GM12875 (cell line): ENCODE data around the gene ARHGEF17.

Experiments used
- H3K4me3 ChIP-seq: one replicate; pipeline ENCODE4 v1.5.1; 2011; ENCODE audit warnings: low read depth, low read length, control low read depth
- CTCF ChIP-seq: IDR thresholded peaks from 2 replicates; pipeline ENCODE4 v1.5.1; 2011; ENCODE audit warnings: low read depth, mild to moderate bottlenecking, control low read depth, inconsistent platforms, low read length, moderate library complexity, borderline replicate concordance; ENCODE audit not compliant: insufficient read depth

ARHGEF17 gene

GRCh38 chr11:73363147-73363546, 55.1 kb downstream of the ARHGEF17 start:
- H3K4me3 ChIP-seq, result no peak overlapping the region
- TF ChIP-seq CTCF, result no peak

GRCh38 chr11:73365352-73366264, 57.5 kb downstream of the ARHGEF17 start:
- no peak overlapping the region for H3K4me3 ChIP-seq
- no peak for TF ChIP-seq CTCF

- TF ChIP-seq CTCF, result no peak
- H3K4me3 ChIP-seq, result no peak overlapping the region
Measured at GRCh38 chr11:73366265-73366610, 58.2 kb downstream of the ARHGEF17 start.

- no peak overlapping the region for H3K4me3 ChIP-seq
- no peak for TF ChIP-seq CTCF
Measured at GRCh38 chr11:73366953-73367352, 58.9 kb downstream of the ARHGEF17 start.

DNA sequence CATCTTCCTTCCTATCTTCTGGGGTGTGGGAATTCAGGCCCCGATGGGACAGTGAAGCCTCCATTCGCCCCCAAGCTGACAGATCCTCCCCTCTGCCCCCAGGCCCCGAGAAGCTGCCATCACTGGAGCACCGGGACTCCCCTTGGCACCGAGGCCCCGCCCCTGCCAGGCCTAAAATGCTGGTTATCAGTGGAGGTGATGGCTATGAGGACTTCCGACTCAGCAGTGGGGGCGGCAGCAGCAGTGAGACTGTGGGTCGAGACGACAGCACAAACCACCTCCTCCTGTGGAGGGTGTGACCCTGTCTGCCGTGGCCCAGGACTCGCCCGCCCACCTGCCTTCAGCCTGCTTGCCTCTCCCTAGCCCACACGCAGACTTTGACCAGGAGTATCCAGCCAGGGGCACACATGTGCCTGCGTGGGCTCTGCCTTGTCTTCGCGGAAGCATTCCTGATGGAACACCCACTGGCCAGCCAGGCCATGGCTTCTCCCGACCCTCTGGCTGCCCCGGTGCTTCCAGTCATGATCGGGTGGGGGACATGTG, 59.5 kb downstream of the ARHGEF17 start:
- no peak for TF ChIP-seq CTCF
- H3K4me3 ChIP-seq, result no peak overlapping the region

GRCh38 chr11:73372375-73372993, 64.4 kb downstream of the ARHGEF17 start:
- 0 out of 2 replicates have a peak, but pooled peaks have one; percentile 10 for TF ChIP-seq CTCF

More at GRCh38 chr11:73372375-73372993, 64.4 kb downstream of the ARHGEF17 start:
- no peak overlapping the region for H3K4me3 ChIP-seq
